Measurements from ENCODE around the gene OR2Z1.

DNA sequence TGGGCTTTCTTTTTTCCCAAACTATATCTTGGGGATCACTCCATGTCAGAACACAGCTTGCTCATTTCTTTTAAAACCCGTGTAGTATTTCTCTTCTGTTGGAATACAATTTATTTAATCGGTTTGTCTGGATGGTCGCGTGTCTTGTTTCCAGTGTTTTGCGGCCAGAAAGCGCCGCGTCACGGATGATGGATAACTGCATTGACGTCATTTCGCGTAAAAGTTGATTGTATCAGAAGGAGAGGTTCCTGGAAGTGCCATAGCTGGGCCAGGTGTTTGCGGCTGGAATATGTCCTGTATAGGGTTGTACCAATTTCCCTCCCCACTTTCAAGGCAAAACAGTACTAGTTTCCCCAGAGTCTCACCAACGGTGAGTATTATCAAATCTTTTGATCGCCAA, 32.5 kb upstream of the OR2Z1 start:
- TF ChIP-seq, protein P1, sequence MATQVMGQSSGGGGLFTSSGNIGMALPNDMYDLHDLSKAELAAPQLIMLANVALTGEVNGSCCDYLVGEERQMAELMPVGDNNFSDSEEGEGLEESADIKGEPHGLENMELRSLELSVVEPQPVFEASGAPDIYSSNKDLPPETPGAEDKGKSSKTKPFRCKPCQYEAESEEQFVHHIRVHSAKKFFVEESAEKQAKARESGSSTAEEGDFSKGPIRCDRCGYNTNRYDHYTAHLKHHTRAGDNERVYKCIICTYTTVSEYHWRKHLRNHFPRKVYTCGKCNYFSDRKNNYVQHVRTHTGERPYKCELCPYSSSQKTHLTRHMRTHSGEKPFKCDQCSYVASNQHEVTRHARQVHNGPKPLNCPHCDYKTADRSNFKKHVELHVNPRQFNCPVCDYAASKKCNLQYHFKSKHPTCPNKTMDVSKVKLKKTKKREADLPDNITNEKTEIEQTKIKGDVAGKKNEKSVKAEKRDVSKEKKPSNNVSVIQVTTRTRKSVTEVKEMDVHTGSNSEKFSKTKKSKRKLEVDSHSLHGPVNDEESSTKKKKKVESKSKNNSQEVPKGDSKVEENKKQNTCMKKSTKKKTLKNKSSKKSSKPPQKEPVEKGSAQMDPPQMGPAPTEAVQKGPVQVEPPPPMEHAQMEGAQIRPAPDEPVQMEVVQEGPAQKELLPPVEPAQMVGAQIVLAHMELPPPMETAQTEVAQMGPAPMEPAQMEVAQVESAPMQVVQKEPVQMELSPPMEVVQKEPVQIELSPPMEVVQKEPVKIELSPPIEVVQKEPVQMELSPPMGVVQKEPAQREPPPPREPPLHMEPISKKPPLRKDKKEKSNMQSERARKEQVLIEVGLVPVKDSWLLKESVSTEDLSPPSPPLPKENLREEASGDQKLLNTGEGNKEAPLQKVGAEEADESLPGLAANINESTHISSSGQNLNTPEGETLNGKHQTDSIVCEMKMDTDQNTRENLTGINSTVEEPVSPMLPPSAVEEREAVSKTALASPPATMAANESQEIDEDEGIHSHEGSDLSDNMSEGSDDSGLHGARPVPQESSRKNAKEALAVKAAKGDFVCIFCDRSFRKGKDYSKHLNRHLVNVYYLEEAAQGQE (IDR thresholded peaks at IDR 0.05; ENCODE audit: insufficient read depth in 1 of 2, low read depth in 2 of 2, low read length in 1 of 2) = no peak
- TF ChIP-seq, protein P2, sequence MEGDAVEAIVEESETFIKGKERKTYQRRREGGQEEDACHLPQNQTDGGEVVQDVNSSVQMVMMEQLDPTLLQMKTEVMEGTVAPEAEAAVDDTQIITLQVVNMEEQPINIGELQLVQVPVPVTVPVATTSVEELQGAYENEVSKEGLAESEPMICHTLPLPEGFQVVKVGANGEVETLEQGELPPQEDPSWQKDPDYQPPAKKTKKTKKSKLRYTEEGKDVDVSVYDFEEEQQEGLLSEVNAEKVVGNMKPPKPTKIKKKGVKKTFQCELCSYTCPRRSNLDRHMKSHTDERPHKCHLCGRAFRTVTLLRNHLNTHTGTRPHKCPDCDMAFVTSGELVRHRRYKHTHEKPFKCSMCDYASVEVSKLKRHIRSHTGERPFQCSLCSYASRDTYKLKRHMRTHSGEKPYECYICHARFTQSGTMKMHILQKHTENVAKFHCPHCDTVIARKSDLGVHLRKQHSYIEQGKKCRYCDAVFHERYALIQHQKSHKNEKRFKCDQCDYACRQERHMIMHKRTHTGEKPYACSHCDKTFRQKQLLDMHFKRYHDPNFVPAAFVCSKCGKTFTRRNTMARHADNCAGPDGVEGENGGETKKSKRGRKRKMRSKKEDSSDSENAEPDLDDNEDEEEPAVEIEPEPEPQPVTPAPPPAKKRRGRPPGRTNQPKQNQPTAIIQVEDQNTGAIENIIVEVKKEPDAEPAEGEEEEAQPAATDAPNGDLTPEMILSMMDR (IDR thresholded peaks at IDR 0.05) = no peak
- TF ChIP-seq POLR2AphosphoS5 (IDR thresholded peaks at IDR 0.05; ENCODE audit: low read depth, low read length) (no peak), TCF7L2 (IDR thresholded peaks at IDR 0.05; ENCODE audit: low read depth, low read length) (no peak)
